SK-N-SH (cell line): Measurements from ENCODE around the gene PCNX3. TPM values are rescaled to one million over a fixed set of nuclear protein-coding genes. Genes with fewer than 3 reads are reported as not detected.

Source experiments
- CTCF ChIA-PET: fragments of 300-600, 350-600 bp; formaldehyde crosslinking; extraction: SDS; loops from one replicate; lab custom pipeline; 2021; lab: Yijun Ruan, JAX
- POLR2A ChIA-PET: fragments of 350-600 bp; sonication (Branson Sonifier 250); formaldehyde crosslinking; extraction: SDS; loops from one replicate; lab custom pipeline; 2020; ENCODE audit warnings: antibody characterized with exemption, inconsistent platforms; lab: Yijun Ruan, JAX
- DNase-seq: peaks from one replicate; pipeline ENCODE4 v3.0.0; 2012
- H2AFZ ChIP-seq: fragments of 200-600 bp; sonication (generic); 2 replicates; pipeline ENCODE4 v1.8.1; 2016; ENCODE audit warnings: antibody characterized with exemption, mild to moderate bottlenecking, low read depth
- H3F3A ChIP-seq: fragments of 200-600 bp; sonication (generic); replicated peaks from 2 replicates; pipeline ENCODE3; 2016; ENCODE audit warnings: antibody characterized with exemption, mild to moderate bottlenecking; ENCODE audit not compliant: insufficient read depth
- H3K27ac ChIP-seq, 2 experiments: fragments of 200-500 bp in 1 of 2; fragments of 200-600 bp in 1 of 2; sonication (Bioruptor generic) in 1 of 2; sonication (generic), shearing (Covaris generic) in 1 of 2; 2 replicates each; pipeline versions ENCODE4 v1.5.1 to v1.6.1; 2014 to 2016; ENCODE audit warnings: low read depth in 2 of 2, inconsistent platforms in 1 of 2, low read length in 1 of 2, mild to moderate bottlenecking in 1 of 2, mixed read lengths in 1 of 2
- H3K27me3 ChIP-seq: fragments of 200-600 bp; sonication (generic), shearing (Covaris generic); 2 replicates; pipeline ENCODE4 v1.6.1; 2016; ENCODE audit warnings: mixed run types; ENCODE audit not compliant: insufficient read depth
- H3K36me3 ChIP-seq, 2 experiments: fragments of 200-500 bp in 1 of 2; fragments of 200-600 bp in 1 of 2; sonication (Bioruptor generic) in 1 of 2; sonication (generic) in 1 of 2; replicated peaks in 1 of 2; 2 replicates each; pipeline versions ENCODE3 to v1.5.1; 2014 to 2016; ENCODE audit warnings: low read length in 1 of 2, mild to moderate bottlenecking in 1 of 2; ENCODE audit not compliant: insufficient read depth in 2 of 2, control insufficient read depth in 1 of 2
- H3K4me1 ChIP-seq, 2 experiments: fragments of 200-500 bp in 1 of 2; fragments of 200-600 bp in 1 of 2; sonication (Bioruptor generic) in 1 of 2; sonication (generic), shearing (Covaris generic) in 1 of 2; 2 replicates each; pipeline versions ENCODE4 v1.5.1 to v1.6.1; 2014 to 2016; ENCODE audit warnings: low read depth in 1 of 2, low read length in 1 of 2, mixed run types in 1 of 2; ENCODE audit not compliant: insufficient read depth in 2 of 2, control insufficient read depth in 1 of 2
- H3K4me2 ChIP-seq: fragments of 200-600 bp; sonication (generic), shearing (Covaris generic); 2 replicates; pipeline ENCODE4 v1.6.1; 2017; ENCODE audit warnings: mixed run types
- H3K4me3 ChIP-seq, 2 experiments: fragments of 200-500 bp in 1 of 2; fragments of 200-600 bp in 1 of 2; sonication (Bioruptor generic) in 1 of 2; sonication (generic), shearing (Covaris generic) in 1 of 2; 2 replicates each; pipeline versions ENCODE4 v1.5.1 to v1.8.1; 2014 to 2016; ENCODE audit warnings: low read depth in 2 of 2, inconsistent platforms in 1 of 2, low read length in 1 of 2, mild to moderate bottlenecking in 1 of 2, mixed read lengths in 1 of 2, moderate library complexity in 1 of 2
- H3K79me2 ChIP-seq: fragments of 200-600 bp; sonication (generic); 2 replicates; pipeline ENCODE4 v1.8.1; 2017; ENCODE audit warnings: mild to moderate bottlenecking; ENCODE audit not compliant: insufficient read depth
- H3K9ac ChIP-seq: fragments of 200-600 bp; sonication (generic); 2 replicates; pipeline ENCODE4 v1.6.1; 2017; ENCODE audit warnings: mixed run types
- H3K9me2 ChIP-seq: fragments of 200-600 bp; sonication (generic); 2 replicates; pipeline ENCODE4 v1.6.1; 2017; ENCODE audit warnings: mixed run types
- H3K9me3 ChIP-seq: fragments of 200-600 bp; sonication (generic); 2 replicates; pipeline ENCODE4 v1.6.1; 2017; ENCODE audit warnings: mixed run types, mild to moderate bottlenecking, moderate library complexity
- H4K20me1 ChIP-seq: fragments of 200-600 bp; sonication (generic); 2 replicates; pipeline ENCODE4 v1.6.1; 2017; ENCODE audit warnings: mild to moderate bottlenecking, mixed run types; ENCODE audit not compliant: insufficient read depth
- CHD2 ChIP-seq: fragments of 150-350 bp; IDR thresholded peaks from 2 replicates; pipeline ENCODE4 v1.6.1; 2018; ENCODE audit warnings: low read length; ENCODE audit not compliant: partially characterized antibody
- FOSL2 ChIP-seq: IDR thresholded peaks from 2 replicates; pipeline ENCODE4 v1.4.0; 2012; ENCODE audit warnings: low read depth, mild to moderate bottlenecking, moderate library complexity, borderline replicate concordance
- FOXM1 ChIP-seq: IDR thresholded peaks from 2 replicates; pipeline ENCODE4 v1.4.0; 2012; ENCODE audit warnings: low read depth, mild to moderate bottlenecking
- GABPA ChIP-seq: IDR thresholded peaks from 2 replicates; pipeline ENCODE4 v1.4.0; 2012; ENCODE audit warnings: low read depth, mild to moderate bottlenecking
- JUND ChIP-seq: IDR thresholded peaks from 2 replicates; pipeline ENCODE4 v1.4.0; 2012
- MEF2A ChIP-seq: IDR thresholded peaks from 2 replicates; pipeline ENCODE4 v1.4.0; 2012; ENCODE audit warnings: low read depth, borderline replicate concordance
- NRF1 ChIP-seq: IDR thresholded peaks from 2 replicates; pipeline ENCODE4 v1.6.1; 2012; ENCODE audit warnings: low read depth, mild to moderate bottlenecking, low read length
- RAD21 ChIP-seq: IDR thresholded peaks from 2 replicates; pipeline ENCODE4 v1.6.1; 2012; ENCODE audit warnings: mild to moderate bottlenecking, low read length
- RFX5 ChIP-seq: IDR thresholded peaks from 2 replicates; pipeline ENCODE4 v1.6.1; 2012; ENCODE audit warnings: mild to moderate bottlenecking, improper control_type of control experiment, low read length
- RXRA ChIP-seq: IDR thresholded peaks from 2 replicates; pipeline ENCODE4 v1.4.0; 2012; ENCODE audit warnings: low read depth, mild to moderate bottlenecking, borderline replicate concordance
- SMC3 ChIP-seq: IDR thresholded peaks from 2 replicates; pipeline ENCODE4 v1.6.1; 2012; ENCODE audit warnings: low read depth, low read length, improper control_type of control experiment
- TAF1 ChIP-seq: IDR thresholded peaks from 2 replicates; pipeline ENCODE4 v1.6.1; 2012; ENCODE audit warnings: low read depth, mild to moderate bottlenecking, low read length, moderate library complexity, borderline replicate concordance
- TEAD4 ChIP-seq: IDR thresholded peaks from 2 replicates; pipeline ENCODE4 v1.4.0; 2012; ENCODE audit warnings: mild to moderate bottlenecking, borderline replicate concordance; ENCODE audit not compliant: insufficient read depth
- YY1 ChIP-seq: IDR thresholded peaks from 2 replicates; pipeline ENCODE4 v1.4.0; 2012; ENCODE audit warnings: low read depth, mild to moderate bottlenecking
- WGBS: methylation state at CpG from one replicate; pipeline ENCODE4 v1.1.6; 2017; ENCODE audit warnings: low lambda C conversion rate; 5-methylcytosine and 5-hydroxymethylcytosine counted together
- polyA plus RNA-seq, 3 experiments: library from polyadenylated mRNA; depleted of rRNA; stranded (reverse); fragments of >200 nt; gene quantifications; 2 replicates each; pipeline ENCODE4 v1.2.3, GENCODE V29; 2012
- TF ChIP-seq, protein P1 (sequence below): IDR thresholded peaks from 2 replicates; pipeline ENCODE4 v1.6.1; 2012; ENCODE audit warnings: mild to moderate bottlenecking, low read depth, low read length, moderate library complexity
- TF ChIP-seq, protein P2 (sequence below): IDR thresholded peaks from 2 replicates; pipeline ENCODE4 v1.4.0; 2012; ENCODE audit warnings: low read depth, borderline replicate concordance
- TF ChIP-seq, protein P3 (sequence below): IDR thresholded peaks from 2 replicates; pipeline ENCODE4; 2012

The PCNX3 gene
- polyA plus RNA-seq, 1 of the 3 experiments (the other 2 are of a cell fraction), result 33.7 TPM

DNA sequence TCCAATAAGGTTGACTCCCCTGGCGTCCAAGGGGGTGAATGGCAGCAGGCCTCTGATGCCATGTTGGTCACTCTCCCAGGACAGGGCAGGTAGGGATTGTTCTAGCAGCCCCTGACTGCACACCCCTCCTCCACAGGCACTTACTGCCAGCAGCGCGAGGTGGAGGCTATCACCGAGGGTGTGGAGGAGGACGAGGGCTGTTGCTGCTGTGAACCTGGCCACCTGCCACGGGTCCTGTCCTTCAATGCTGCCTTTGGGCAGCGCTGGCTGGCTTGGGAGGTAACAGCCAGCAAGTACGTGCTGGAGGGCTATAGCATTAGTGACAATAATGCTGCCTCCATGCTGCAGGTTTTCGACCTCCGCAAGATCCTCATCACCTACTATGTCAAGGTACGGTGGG, 14.6 kb downstream of the PCNX3 start:
- CTCF ChIA-PET, result interaction anchor here (0.9 kb wide), 1 partner anchor 37 kb away, joined by 3 read pairs; no protein-coding TSS in a partner anchor
- H3F3A ChIP-seq, result no peaks in the 10 kb centered on the region
- H3K36me3 ChIP-seq, result peaks cover 17 to 76% of the 10 kb centered on the region in 2 experiments

More for the DNA sequence above, 14.6 kb downstream of the PCNX3 start:
- Histone ChIP-seq H4K20me1 (no peaks in the 10 kb centered on the region), H3K4me3 (no peak overlapping the region)
- TF ChIP-seq YY1, result no peak
- no peak for TF ChIP-seq SMC3
- TF ChIP-seq, protein P1, sequence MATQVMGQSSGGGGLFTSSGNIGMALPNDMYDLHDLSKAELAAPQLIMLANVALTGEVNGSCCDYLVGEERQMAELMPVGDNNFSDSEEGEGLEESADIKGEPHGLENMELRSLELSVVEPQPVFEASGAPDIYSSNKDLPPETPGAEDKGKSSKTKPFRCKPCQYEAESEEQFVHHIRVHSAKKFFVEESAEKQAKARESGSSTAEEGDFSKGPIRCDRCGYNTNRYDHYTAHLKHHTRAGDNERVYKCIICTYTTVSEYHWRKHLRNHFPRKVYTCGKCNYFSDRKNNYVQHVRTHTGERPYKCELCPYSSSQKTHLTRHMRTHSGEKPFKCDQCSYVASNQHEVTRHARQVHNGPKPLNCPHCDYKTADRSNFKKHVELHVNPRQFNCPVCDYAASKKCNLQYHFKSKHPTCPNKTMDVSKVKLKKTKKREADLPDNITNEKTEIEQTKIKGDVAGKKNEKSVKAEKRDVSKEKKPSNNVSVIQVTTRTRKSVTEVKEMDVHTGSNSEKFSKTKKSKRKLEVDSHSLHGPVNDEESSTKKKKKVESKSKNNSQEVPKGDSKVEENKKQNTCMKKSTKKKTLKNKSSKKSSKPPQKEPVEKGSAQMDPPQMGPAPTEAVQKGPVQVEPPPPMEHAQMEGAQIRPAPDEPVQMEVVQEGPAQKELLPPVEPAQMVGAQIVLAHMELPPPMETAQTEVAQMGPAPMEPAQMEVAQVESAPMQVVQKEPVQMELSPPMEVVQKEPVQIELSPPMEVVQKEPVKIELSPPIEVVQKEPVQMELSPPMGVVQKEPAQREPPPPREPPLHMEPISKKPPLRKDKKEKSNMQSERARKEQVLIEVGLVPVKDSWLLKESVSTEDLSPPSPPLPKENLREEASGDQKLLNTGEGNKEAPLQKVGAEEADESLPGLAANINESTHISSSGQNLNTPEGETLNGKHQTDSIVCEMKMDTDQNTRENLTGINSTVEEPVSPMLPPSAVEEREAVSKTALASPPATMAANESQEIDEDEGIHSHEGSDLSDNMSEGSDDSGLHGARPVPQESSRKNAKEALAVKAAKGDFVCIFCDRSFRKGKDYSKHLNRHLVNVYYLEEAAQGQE, result no peak
- TF ChIP-seq, protein P2, sequence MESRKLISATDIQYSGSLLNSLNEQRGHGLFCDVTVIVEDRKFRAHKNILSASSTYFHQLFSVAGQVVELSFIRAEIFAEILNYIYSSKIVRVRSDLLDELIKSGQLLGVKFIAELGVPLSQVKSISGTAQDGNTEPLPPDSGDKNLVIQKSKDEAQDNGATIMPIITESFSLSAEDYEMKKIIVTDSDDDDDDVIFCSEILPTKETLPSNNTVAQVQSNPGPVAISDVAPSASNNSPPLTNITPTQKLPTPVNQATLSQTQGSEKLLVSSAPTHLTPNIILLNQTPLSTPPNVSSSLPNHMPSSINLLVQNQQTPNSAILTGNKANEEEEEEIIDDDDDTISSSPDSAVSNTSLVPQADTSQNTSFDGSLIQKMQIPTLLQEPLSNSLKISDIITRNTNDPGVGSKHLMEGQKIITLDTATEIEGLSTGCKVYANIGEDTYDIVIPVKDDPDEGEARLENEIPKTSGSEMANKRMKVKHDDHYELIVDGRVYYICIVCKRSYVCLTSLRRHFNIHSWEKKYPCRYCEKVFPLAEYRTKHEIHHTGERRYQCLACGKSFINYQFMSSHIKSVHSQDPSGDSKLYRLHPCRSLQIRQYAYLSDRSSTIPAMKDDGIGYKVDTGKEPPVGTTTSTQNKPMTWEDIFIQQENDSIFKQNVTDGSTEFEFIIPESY, result no peak
- TF ChIP-seq RXRA, result no peak
- TF ChIP-seq, protein P3, sequence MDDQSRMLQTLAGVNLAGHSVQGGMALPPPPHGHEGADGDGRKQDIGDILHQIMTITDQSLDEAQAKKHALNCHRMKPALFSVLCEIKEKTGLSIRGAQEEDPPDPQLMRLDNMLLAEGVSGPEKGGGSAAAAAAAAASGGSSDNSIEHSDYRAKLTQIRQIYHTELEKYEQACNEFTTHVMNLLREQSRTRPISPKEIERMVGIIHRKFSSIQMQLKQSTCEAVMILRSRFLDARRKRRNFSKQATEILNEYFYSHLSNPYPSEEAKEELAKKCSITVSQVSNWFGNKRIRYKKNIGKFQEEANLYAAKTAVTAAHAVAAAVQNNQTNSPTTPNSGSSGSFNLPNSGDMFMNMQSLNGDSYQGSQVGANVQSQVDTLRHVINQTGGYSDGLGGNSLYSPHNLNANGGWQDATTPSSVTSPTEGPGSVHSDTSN, result no peak
- TF ChIP-seq FOSL2, result no peak
- no peak for TF ChIP-seq RFX5
- TF ChIP-seq GABPA, result no peak
- TF ChIP-seq TEAD4, result no peak
- no peak for TF ChIP-seq CHD2
- TF ChIP-seq FOXM1, result no peak
- TF ChIP-seq MEF2A, result no peak
- TF ChIP-seq RAD21, result no peak
- TF ChIP-seq JUND, result no peak
- TF ChIP-seq TAF1, result no peak
- TF ChIP-seq NRF1, result no peak
- TF ChIP-seq, all 33 proteins: peak for 0
- Histone ChIP-seq H3K9me3 (no peaks in the 10 kb centered on the region), H3K79me2 (peaks cover 4% of the 10 kb centered on the region; the same call in 1 of the 2 replicates), H3K27me3 (no peaks in the 10 kb centered on the region), H3K9me2 (no peaks in the 10 kb centered on the region), H3K4me1 (no peaks in the 10 kb centered on the region), H3K4me2 (no peak overlapping the region), H3K9ac (no peak overlapping the region), H2AFZ (no peak overlapping the region), H3K27ac (no peak overlapping the region)
- no CpG with 5 or more reads among the region's 11 CpGs for WGBS
- DNase-seq, result no peak
- POLR2A ChIA-PET, result no interaction called here
